Thoracic aorta (tissue), 2 donors: ENCODE results near the gene ADGRL4. TPM values are rescaled to one million over a fixed set of nuclear protein-coding genes. Genes with fewer than 3 reads are reported as not detected.

ENCODE experiments used
- ATAC-seq: fragments of 150-250 bp; one replicate; pipeline ENCODE4 v1.8.0; 2017; ENCODE audit warnings: low read depth; ENCODE audit not compliant: insufficient number of reproducible peaks, low FRiP score
- DNase-seq: peaks from one replicate; pipeline ENCODE4 v3.0.0-alpha.2; 2020; ENCODE audit warnings: low spot score
- H3K27ac ChIP-seq, 2 donors: fragments of 200-600 bp; sonication (generic); 1 replicate in 1 of 2; 2 replicates in 1 of 2; pipeline ENCODE4 v1.5.1; 2016; ENCODE audit warnings: mild to moderate bottlenecking in 2 of 2, moderate library complexity in 2 of 2
- H3K27me3 ChIP-seq: fragments of 200-600 bp; sonication (generic); replicated peaks from 2 replicates; pipeline ENCODE4 v1.6.0; 2016; ENCODE audit warnings: mild to moderate bottlenecking; ENCODE audit not compliant: insufficient read depth
- H3K36me3 ChIP-seq: fragments of 200-600 bp; sonication (generic); one replicate; pipeline ENCODE4 v1.5.1; 2016
- H3K4me1 ChIP-seq, 2 donors: fragments of 200-600 bp; sonication (generic); 1 replicate in 1 of 2; 2 replicates in 1 of 2; pipeline versions ENCODE4 v1.5.1 to v1.6.0; 2016; ENCODE audit warnings: low read depth in 2 of 2, mild to moderate bottlenecking in 1 of 2; ENCODE audit not compliant: control insufficient read depth in 1 of 2
- H3K4me3 ChIP-seq: fragments of 200-600 bp; sonication (generic); 2 replicates; pipeline ENCODE4 v1.5.1; 2016; ENCODE audit warnings: mild to moderate bottlenecking
- H3K9me3 ChIP-seq: fragments of 200-600 bp; sonication (generic); 2 replicates; pipeline ENCODE4 v1.5.1; 2016
- total RNA-seq, 2 donors: library from RNA; depleted of rRNA; stranded (reverse); fragments of >200 nt; gene quantifications; one replicate each; pipeline versions ENCODE4 v1.1.0 to v1.2.3, GENCODE V29; 2016
- TF ChIP-seq, protein P1 (sequence below): fragments of 200-600 bp; sonication (generic); IDR thresholded peaks from one replicate; pipeline ENCODE4 v1.5.1; 2019; ENCODE audit warnings: antibody characterized with exemption

The ADGRL4 gene
- total RNA-seq, 2 donors from 2014 or later, result 15.8 to 26.2 TPM

DNA sequence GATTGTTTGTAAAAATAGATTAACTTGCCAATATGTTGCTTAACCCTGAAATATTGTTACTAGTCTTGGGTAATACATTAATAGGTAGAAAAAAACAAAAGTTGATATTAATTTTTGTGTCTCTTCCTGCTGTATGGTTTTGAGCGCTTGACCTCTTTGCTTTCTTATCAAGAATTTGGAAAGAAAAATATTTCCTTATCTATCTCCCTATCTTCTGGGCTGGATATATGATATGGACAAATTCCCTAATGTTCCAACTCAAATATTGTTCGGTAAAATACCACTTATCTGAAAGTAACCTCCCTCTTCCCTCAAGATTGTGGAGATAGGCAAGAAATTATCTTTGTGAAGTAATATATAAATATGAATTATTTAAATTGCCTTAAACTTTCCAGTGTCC lies 57.3 kb downstream of the ADGRL4 start:
- ATAC-seq (no peak), DNase-seq (no peak)
- no peak overlapping the region for H3K4me3 ChIP-seq
- no peaks in the 10 kb centered on the region for H3K27me3 ChIP-seq
- no peaks in the 10 kb centered on the region for H3K4me1 ChIP-seq
- H3K27ac ChIP-seq, result no peak overlapping the region
- no peaks in the 10 kb centered on the region for H3K36me3 ChIP-seq
- TF ChIP-seq, protein P1, sequence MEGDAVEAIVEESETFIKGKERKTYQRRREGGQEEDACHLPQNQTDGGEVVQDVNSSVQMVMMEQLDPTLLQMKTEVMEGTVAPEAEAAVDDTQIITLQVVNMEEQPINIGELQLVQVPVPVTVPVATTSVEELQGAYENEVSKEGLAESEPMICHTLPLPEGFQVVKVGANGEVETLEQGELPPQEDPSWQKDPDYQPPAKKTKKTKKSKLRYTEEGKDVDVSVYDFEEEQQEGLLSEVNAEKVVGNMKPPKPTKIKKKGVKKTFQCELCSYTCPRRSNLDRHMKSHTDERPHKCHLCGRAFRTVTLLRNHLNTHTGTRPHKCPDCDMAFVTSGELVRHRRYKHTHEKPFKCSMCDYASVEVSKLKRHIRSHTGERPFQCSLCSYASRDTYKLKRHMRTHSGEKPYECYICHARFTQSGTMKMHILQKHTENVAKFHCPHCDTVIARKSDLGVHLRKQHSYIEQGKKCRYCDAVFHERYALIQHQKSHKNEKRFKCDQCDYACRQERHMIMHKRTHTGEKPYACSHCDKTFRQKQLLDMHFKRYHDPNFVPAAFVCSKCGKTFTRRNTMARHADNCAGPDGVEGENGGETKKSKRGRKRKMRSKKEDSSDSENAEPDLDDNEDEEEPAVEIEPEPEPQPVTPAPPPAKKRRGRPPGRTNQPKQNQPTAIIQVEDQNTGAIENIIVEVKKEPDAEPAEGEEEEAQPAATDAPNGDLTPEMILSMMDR, result no peak
- H3K9me3 ChIP-seq, result no peaks in the 10 kb centered on the region

DNA sequence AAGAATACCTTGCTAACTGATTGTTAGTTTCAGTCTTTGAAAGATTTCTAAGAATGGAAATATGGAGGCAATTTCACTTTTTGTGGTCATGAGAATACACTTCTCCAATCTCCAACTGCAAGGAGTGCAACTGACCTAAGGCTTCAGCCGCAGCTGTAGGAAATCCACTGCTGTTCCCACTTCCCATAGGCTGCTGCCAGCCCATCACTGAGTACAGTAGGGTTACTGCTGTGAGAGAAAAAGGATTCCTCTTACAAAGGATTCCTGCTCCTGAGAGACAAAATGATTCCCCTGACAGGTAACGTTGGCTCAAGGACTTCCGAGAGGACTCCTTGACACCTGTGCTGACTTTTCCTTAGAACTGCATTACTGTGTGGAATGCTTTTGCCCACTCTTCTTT lies 87.4 kb downstream of the ADGRL4 start:
- Histone ChIP-seq H3K4me3 (no peak overlapping the region), H3K27ac (no peak overlapping the region), H3K27me3 (no peaks in the 10 kb centered on the region), H3K9me3 (no peaks in the 10 kb centered on the region), H3K4me1 (no peaks in the 10 kb centered on the region), H3K36me3 (no peaks in the 10 kb centered on the region)
- TF ChIP-seq, protein P1, result no peak
- ATAC-seq, result no peak
- no peak for DNase-seq

DNA sequence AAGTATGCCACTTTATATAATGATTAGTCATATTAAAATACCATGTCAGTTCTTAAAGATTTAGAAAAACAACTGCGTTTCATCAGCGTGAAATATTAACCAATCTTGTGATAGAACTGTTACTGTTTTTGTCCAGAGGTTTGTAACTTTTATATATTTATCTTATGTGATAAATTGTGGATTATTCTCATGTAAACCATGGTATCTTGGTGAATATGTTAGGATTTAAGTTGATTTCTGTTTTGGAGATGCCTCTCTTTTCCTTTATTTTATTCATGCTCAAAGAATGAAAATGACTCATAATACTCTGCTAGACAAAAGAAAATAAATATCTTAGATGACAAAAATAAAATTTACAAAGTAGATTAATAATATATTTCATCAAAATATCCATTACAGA lies 88.4 kb downstream of the ADGRL4 start:
- no peak overlapping the region for H3K27ac ChIP-seq
- no peak for DNase-seq
- H3K36me3 ChIP-seq, result no peaks in the 10 kb centered on the region
- H3K27me3 ChIP-seq, result no peaks in the 10 kb centered on the region
- no peaks in the 10 kb centered on the region for H3K9me3 ChIP-seq
- no peak for ATAC-seq
- H3K4me3 ChIP-seq, result no peak overlapping the region
- no peaks in the 10 kb centered on the region for H3K4me1 ChIP-seq
- TF ChIP-seq, protein P1, result no peak

DNA sequence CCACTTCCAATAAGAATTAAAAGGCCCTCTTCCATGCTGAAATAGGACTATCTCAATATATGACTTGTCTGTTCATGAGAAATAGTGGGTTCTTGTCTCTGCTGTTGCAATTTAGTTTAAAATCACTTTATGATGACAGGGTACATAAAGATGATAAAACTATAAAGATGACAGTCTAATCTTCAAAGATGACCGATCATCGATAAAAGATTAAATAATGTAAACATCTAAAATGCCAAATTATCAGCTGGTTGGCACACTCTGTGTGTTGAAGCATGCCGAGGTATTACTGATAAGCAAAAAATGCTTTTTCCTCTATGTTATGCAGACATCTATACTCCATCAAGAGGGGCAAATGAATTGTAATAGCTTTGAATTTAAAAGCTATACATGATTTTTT lies 89.5 kb downstream of the ADGRL4 start:
- Histone ChIP-seq H3K4me3 (no peak overlapping the region), H3K9me3 (no peaks in the 10 kb centered on the region), H3K36me3 (no peaks in the 10 kb centered on the region), H3K4me1 (no peaks in the 10 kb centered on the region), H3K27ac (no peak overlapping the region), H3K27me3 (no peaks in the 10 kb centered on the region)
- no peak for ATAC-seq
- no peak for DNase-seq
- TF ChIP-seq, protein P1, result no peak

DNA sequence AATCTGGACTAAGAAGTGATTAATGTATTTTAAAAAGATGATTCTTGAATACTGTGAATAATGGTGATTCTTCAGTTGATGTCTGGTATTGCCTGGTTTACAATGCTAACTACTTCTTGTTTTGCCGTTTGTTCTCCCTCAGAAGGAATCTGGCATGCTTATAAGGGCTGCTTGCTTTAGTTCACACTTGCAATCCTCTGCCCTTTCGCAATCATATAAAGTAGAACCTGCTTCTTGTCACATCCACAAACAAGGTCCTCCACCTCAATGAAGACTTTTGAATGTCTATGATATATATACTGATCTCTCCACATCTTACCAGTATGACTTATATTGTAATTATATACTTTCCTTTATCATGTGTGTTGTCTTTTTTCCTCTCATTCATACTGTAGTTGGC lies 92.6 kb downstream of the ADGRL4 start:
- H3K36me3 ChIP-seq, result no peaks in the 10 kb centered on the region
- TF ChIP-seq, protein P1, result no peak
- H3K27ac ChIP-seq, result no peak overlapping the region

More for the DNA sequence above, 92.6 kb downstream of the ADGRL4 start:
- DNase-seq, result no peak
- Histone ChIP-seq H3K27me3 (no peaks in the 10 kb centered on the region), H3K9me3 (no peaks in the 10 kb centered on the region), H3K4me1 (no peaks in the 10 kb centered on the region), H3K4me3 (no peak overlapping the region)
- ATAC-seq, result no peak
